GM04504 (cell line): ENCODE measurements around the gene HBS1L.

Experiments
- DNase-seq: peaks from one replicate; pipeline ENCODE4 v3.0.0-alpha.2; 2012; ENCODE audit warnings: low read depth

Gene HBS1L

DNA sequence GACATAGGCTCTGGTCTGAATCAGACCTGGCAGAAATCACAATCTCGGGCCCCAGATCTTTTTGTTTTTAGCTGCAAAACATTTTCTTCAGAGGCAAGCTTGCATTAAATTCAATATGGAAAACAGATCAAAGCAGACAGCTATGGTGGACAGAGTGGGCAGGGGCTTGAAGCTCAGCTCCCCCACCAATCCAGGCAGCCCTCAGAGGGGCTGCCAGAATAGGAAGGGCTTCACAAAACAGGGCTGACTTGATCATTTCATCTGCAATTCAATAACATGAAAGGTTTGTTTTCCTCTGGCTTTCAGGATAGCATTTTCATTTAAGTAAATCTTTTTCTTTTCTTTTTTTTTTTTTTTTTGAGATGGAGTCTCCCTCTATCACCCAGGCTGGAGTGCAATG is 55.5 kb downstream of the HBS1L start:
- DNase-seq, result no peak

DNA sequence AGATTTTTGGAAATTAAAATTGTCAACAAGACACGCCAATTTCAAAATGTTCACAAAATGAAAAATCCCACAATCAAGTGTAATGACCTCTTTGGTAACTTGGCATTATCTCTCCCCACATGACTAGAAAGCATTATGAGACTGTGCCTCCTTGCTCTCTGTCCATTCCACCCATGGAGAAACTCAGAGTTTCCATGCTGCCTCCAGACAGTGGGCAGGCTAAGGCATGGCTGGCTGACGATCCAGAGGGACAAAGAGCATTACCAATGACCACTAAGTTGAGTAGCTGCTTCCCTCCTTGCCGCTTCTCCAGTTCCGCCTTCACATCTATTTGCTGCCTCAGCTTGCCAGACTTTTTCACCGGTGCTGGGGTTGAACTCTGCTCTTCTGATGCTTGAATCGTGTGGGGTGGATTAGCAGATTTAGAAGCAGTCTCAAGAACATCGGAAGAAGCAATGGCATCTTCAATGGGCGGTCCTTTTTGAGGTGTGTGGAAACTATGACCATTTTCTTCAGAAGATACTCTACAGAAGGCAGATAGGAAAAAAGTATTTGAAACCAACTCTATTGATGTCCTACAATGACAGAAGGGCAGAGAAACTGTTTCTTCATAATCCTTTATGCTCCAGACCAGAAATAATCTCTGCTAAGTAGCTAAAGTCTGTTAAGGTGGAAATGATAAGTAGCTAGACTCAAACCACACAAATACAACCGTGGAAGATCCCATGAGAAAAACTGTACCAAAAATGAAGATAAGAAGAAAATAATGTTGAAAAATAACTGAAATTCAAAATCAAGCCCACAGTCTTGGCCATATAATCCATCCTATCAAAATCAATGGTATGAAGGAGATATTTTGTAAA is 57.3 kb downstream of the HBS1L start:
- no peak for DNase-seq

DNA sequence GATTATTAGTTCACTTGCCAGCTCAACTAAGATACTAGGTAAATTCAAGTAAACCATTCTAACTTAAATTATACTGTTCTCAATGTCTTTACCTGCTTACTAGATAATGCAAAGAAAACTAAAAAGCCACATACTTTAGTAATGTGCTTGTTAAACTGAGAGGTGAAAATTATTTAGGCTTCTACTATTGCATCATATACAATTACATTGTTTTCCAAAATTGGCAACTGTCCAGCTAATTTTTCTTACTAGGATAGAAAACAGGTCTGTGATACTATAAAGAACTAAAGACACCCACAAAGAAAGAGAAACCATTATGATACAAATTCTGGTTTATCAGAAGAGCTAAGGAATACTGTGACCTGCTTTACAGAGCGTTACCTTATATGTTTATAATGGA is 59.1 kb downstream of the HBS1L start:
- DNase-seq, result no peak

DNA sequence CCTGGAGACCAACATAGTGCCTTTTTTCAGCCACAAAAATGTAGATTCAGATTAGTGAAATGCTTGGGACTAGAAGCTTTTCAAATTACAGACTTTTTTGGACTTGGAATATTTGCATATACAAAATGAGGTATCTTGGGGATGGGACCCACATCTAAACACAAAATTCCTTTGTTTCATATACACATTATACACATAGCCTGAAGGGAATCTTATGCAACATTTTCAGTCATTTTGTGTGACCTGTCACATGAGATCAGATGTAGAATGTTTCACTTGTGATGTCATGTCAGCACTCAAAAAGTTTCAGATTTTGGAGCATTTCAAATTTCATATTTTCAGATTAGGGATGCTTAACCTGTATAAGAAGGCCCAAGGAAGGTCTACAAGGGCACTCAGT is 60.2 kb downstream of the HBS1L start:
- no peak for DNase-seq

DNA sequence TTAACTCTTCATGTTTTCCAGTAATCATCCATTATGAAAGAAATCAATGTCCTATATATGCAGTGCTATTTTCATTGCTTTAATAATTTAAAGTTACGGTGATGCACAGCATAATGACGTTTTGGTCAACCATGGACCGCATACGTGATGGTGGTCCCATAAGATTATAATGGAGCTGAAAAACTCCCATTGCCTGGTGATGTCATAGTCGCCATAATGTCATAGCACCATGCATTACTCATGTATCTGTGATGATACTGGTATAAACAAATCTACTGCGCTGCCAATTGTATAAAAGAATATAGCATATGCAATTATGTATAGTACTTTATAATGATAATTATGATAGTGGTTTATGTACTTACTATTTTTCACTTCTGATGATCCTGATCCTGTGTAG is 62.5 kb downstream of the HBS1L start:
- DNase-seq, result no peak

DNA sequence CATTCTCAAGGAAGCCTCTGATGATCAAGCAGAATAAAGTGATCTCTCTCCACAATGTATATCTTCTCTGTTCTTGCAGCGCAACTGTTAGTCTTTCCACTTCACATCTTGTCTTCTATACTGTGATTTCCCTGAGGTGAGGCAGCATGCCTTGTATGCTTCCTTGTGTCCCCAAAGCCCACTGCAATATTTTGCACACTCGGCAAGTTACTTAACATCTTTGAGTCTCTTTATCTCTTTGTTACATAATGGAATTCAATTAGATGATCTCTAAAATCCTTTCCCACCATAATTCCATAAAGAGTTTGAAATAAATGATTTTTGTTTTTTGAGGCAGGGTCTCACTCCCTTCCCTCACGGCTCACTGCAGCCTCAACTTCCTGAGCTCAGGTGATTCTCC is 64.4 kb downstream of the HBS1L start:
- DNase-seq, result no peak

DNA sequence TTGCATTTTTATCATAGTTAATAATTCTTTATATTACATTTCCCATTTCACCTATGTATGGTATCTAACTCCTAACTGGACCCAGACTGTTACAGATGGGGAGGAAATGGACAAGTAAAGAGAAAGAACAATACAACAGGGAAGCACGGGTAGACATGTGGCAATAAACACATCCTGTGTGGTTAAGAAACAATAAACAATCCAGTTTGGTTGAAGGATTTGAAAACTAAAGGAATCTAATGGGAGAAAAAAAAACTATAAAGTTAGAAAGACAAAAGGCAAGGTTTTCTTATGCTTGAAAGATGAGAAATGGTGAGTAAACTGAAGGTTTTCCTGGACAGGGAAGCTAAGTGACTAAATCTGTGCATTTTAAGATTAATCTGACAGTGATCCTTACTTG is 69.8 kb downstream of the HBS1L start:
- no peak for DNase-seq

DNA sequence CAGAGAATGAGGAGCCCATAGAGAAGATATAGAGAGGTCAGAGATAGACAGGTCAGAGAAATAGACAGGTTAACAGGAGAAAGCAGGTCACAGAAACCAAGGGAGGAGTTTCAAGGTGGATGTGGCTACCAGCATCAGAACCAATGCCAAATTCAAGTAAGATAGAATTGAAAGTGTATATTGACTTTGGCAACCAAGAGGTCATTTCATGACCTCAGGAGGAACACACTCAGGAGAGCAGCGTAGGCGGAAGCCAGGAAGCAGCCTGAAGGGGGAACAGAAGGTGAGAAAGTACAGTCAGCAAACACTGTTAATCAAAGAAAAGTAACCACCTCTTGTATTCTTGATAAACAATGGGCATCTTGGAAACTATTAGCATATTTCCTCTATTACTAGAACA is 70.8 kb downstream of the HBS1L start:
- DNase-seq, result no peak

DNA sequence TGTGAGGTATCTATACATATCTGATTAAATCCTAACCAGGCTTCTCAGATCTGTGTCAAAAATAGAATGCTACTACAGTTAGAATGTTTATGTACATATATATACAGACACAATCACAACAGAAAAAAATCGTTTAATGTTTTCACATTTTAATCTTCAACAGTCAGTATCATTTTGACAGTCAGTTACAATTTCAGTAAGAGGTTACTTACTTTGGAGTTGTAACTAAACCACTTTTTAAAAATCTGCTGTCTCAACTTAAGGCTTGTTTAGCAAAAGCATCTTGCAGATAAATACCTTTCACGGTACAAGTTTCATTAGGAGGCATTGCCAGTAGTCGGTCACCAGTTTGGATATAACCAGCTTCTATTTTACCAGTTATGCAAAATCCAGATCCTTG is 72.5 kb downstream of the HBS1L start:
- no peak for DNase-seq

DNA sequence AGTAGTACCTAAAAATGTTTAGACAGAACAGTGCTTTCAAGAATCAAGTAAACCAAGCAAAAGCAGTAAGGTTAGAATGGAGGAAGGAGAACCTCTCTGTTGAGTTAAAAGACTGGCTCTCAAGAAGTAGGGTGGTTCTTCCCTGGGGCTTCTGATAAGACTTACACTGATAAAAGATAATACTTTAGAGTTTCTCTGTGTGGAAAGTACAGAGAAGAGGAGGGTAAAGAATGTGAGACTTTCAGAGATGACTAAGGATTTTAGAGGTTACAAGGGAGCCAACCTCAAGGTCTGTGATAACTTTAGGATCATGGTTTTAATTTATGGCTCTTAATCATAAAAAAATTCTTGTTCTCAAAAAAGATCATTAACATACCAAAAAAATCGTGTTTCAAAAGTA is 73.8 kb downstream of the HBS1L start:
- DNase-seq, result no peak

DNA sequence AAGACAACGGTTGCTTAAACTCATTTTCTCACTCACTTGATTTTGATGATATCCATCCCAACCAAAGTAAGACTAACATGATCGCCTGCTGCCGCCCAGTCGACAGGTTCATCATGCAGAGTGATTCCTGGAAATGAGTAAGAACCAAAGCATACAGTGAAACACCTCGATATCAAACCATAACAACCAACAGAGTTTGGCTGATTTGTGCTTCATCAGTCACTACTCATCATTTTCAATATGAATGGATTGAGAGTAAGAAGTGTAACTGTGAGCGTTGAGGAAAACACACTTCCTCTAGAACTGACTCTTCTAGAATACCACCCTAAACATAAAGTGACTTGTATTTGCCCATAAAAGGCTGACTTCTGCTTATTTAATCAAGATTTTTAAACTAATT is 75.5 kb downstream of the HBS1L start:
- no peak for DNase-seq

DNA sequence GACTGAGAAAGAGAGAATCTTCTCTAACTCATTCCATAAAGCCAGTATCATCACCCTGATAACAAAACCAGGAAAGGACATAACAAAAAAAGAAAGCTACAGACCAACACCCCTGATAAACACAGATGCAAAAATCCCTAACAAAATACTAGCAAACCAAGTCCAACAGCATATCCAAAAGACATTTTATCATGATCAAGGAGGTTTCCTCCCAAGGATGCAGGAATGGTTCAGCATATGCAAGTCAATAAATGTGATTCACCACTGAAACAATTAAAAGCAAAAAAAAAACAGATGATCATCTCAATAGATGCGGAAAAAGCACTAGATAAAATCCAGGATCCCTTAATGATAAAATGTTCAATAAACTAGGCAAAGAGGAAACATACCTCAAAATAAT is 80.3 kb downstream of the HBS1L start:
- DNase-seq, result no peak

DNA sequence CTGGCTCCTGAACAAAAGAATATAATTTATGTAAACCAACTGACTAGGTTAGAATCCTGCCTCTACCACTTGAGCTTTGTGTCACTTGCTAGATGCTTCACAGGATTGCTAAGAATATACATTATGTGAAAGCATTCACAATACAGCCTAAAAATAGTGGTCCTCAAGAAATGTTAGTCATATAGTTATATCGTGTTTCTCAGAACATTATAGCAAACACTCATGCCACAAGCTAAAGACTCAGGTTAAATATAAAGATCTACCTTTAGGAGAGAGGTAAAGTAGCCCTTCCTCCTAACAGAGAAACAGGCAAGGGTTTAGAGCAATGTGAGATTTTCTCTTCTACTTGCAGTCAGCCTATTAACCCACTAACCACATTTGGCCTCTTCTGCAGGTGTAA is 86.9 kb downstream of the HBS1L start:
- no peak for DNase-seq

DNA sequence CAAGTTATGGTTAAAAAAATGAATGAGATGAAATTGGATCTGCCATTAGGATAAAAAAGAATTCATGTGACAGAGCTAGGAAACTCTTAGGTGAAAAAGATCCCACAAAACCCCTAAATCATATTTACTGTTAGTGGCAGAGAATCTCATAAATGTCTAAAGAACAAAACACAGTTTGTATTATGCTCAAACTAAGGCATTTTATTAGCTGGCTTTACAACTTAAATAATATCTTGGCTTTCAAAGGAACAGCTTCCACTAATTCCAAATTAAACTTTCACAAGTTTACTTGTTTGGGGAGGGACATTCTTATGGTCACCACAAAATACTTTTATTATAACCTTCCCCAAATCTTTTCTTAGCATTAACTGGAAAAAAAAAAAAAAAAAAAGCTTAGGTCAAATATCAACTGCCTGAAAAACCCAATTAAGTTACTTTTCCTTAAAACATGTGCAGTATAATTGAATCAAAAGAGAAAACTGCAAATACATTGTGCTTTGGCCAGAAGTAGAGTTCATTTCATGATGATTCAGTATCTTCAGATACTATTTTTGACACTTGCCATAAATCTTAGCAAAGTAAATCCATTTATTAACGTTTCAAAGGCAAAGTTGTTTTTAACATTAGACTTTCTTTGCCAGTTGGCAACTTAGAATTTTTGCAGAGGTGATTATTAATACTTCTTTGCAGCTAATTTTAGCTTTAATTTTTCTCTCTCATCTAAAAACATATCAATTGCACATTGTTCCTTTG is 90.0 kb downstream of the HBS1L start:
- DNase-seq, result no peak

DNA sequence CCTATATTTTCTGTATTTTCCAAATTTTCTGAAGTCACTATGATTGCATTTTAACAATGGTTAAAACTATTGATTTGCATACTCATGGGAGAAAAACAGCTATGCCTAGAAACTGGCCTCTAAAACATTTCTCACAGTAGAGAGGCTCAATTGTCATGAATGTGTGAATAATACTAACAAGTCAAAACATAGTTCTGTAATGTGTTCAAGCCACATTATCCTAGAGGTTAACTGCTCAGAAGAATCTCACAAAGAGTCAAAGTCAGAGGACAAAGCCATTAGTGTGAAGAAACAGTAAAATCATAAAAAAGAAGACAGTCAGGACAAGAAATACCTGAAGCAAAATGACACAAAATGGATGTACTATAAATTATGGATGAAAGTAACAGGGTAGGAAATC is 92.2 kb downstream of the HBS1L start:
- DNase-seq, result no peak

DNA sequence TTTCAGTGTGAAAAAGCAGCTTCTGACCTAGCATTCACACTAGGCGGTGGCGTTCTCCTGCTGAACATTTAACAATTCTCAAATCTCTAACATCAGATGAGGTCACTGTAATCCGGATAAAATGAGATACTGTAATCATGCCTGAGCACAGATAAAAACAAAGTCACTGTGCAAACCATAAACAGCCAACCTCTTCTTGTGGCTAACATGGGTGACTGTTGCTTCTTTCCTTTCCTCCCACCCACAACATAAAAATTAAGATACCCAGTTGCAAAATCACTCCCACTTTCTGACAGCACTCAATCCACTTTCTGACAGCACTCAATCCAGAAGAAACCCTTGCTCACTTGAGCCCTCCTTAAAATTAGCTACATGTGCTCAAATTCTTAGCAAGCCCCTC is 93.3 kb downstream of the HBS1L start:
- no peak for DNase-seq

DNA sequence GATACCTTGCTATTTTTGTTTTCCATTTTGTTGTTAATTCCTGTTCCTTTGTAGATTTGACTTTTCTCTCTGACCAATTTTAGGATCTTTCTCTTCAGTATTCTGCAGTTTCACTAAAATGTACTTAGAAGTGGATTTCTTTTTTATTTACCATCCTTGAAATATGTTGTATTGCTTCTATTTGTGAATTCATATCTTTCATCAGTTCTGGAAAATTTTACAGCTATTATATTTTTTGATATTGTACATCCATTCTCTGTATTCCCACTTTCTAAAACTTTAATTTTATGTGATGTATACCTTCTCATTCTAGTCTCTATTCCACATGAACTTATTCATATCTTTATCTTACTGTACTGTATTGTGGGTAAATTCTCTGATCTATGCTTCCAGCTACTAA is 95.0 kb downstream of the HBS1L start:
- DNase-seq, result no peak

DNA sequence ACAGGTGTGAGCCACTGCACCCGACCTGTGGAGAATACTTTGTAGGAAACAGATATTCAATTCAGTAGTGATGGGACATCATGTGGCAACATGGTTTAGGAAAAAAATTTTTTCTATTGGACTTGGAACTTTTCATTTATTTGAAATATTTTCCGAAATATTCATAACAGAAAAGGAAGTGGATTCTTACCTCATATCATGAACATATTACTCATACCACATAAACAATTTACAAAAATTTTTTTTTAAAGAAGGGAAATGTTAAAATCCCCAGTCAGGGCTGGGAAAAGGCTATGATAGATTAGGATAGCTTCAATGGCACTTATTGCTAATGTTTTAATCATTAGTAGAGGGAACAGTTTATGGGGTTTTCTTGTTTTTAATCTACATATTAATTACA is 97.9 kb downstream of the HBS1L start:
- DNase-seq, result no peak

DNA sequence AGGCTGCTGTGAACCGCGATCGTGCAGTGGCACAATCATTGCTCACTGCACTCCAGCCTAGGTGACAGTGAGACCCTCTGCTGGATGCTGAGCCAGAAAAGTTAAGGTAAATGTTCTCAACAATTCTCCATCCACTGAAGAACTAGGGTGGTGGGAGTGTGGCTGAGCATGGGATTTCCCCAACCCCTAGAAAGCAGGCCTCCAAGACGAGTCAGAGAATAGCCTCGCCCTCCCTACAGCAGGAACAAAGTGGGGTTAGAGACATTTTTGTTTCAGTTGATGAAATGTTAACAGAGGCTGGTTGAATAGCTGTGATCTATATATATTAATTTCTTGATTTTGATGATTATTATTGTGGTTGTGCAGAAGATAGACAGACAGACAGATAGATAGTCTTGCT is 98.6 kb downstream of the HBS1L start:
- DNase-seq, result no peak

DNA sequence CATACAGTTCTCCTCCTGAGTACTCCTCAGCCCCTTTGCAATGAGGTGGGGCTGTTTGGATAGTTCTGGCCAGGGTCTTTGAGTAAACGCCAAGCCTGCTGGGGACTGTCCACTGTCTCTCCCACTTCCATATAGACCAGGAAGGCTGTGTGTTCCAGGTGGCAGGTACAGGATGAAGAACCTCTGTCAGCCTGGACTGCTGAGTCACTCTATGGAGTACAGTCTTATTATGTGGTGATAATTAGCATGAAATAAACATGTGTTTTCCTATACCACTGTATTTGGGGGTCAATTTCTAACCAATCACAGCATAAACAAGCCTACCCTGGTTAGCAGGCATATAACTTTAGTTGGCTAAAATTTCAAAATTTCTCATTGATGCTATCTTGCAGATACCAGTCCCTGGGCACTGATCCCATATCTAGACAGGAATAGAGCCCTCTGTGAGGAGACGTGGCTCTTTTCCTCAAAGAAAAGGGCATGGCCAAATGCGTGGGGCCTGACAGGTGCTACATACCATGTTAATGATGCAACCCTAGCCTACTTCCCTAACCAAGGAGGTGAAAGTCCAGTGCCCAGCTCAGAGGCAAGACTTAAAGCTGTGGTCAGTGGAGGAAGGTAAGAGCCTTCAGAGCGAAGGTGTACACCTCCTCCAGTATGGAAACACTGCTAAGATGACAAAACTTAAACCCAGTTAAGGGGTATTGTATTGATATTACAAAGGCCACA is 100.2 kb downstream of the HBS1L start:
- DNase-seq, result no peak

DNA sequence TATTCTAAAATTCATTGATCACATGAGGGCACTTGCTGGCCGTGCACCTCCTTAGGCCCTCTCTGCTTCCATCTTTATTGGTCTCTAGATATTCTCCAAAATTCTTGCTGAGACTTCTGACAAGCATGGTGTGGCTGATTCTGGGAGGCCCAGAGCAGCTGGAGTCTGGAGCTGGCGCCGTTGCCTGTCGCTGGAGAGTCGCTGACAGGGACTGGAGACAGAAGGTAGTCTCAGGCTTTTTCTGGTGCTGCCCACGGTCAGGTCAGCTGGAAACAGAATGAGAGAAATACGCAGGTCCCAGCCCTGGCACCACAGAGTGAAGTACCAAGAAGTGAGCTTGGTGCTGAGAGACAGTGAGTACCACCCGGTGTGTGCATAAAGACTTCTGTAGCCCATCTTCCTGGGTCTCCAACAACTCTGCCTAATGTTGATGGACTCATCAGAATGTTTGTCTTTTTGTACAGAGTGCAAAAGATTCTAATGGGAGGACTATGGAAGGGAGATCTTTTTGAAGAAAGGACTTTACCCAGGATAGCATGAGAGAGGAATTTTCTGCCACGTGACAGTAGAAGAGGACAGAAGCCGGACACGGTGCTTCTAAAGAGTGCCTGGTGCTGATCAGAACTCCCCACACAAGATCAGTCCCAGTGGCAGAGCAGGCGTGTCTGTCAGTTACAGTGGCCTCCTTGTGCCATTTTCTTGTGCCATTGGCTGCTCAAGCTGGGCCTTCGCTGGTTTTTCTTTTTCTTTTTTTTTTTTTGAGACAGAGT is 102.9 kb downstream of the HBS1L start:
- no peak for DNase-seq

DNA sequence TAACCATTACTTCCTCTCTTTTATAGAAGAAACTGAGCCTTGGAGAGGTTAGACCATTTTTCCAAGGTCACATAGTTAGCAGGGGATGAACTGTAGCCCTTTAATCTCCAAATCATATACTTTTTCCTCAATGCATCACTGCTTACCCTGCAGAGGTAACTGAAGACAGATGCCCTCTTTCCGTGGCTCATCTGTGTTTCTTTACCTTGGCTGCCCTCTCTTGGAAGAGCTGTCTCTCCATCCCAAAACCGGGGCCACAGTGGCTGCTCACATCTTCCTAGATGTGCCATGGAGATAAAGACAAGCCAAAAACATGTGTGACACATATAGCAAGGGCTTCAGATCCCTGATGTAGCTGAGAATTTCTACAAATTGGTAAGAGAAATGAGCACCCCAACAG is 104.1 kb downstream of the HBS1L start:
- no peak for DNase-seq
